ENCODE measurements around the gene PI4K2B. TPM values are rescaled to one million over a fixed set of nuclear protein-coding genes. Genes with fewer than 3 reads are reported as not detected.

PI4K2B gene
- total and polyA plus RNA-seq, 2 experiments from 2014 or later, result 6.7 to 21.4 TPM

DNA sequence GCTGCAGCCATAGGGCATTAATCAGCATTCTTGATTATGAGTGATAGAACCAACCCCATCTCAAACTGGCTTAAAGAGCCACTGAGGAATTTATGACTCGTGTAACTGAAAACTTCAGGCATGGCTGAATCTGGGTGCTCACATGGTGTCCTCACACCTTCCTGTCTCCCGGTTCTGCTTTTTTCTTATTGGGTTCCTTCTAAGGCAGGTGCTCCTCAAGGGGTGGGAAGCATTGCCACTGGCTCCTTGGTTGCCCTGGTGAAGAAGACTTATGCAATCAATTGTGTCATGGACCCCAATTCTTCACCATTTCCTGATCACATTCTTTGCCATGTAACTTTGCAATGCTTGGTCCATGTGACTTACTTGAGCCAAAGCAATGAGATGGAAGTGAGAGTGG lies 74.5 kb downstream of the PI4K2B start:
- Mint-ChIP-seq H3K36me3 (ENCODE audit: low read depth) (no peaks in the 10 kb centered on the region), H3K4me1 (no peaks in the 10 kb centered on the region; the same call in 2 of the 3 replicates), H3K4me3 (no peak overlapping the region), H3K9me3 (peaks cover 4% of the 10 kb centered on the region; the same call in 2 of the 3 replicates), H3K27me3 (ENCODE audit: insufficient read depth, low read depth, poor library complexity) (no peaks in the 10 kb centered on the region), H3K27ac (no peak overlapping the region)
- no peak overlapping the region for H3K4me3 ChIP-seq
- peaks cover 7% of the 10 kb centered on the region; the same call in 1 of the 2 replicates for H3K9me2 ChIP-seq (ENCODE audit: insufficient read depth)
- no peaks in the 10 kb centered on the region for H3K4me1 ChIP-seq (ENCODE audit: insufficient read depth)
- no peak overlapping the region for H3K4me2 ChIP-seq
- no peak overlapping the region for H3K27ac ChIP-seq (ENCODE audit: low read depth)
- no peaks in the 10 kb centered on the region for H3K79me2 ChIP-seq (replicated peaks; ENCODE audit: insufficient read depth)
- DNase-seq (ENCODE audit: low spot score) (no peak), ATAC-seq (no peak)
- H4K20me1 ChIP-seq (replicated peaks; ENCODE audit: insufficient read depth), result no peaks in the 10 kb centered on the region
- no peaks in the 10 kb centered on the region for H3F3A ChIP-seq (replicated peaks; ENCODE audit: low read depth)
- 0 out of 2 replicates have a peak overlapping the region, but pooled peaks have one; percentile 43 for H2AFZ ChIP-seq
- H3K36me3 ChIP-seq (ENCODE audit: insufficient read depth), result no peaks in the 10 kb centered on the region
- no peak for TF ChIP-seq NANOG (IDR thresholded peaks at IDR 0.05; ENCODE audit: borderline replicate concordance)
- no peak for TF ChIP-seq ZNF331 (CRISPR knock-in tag; IDR thresholded peaks at IDR 0.05; ENCODE audit: low read depth)
- TF ChIP-seq, protein P1, sequence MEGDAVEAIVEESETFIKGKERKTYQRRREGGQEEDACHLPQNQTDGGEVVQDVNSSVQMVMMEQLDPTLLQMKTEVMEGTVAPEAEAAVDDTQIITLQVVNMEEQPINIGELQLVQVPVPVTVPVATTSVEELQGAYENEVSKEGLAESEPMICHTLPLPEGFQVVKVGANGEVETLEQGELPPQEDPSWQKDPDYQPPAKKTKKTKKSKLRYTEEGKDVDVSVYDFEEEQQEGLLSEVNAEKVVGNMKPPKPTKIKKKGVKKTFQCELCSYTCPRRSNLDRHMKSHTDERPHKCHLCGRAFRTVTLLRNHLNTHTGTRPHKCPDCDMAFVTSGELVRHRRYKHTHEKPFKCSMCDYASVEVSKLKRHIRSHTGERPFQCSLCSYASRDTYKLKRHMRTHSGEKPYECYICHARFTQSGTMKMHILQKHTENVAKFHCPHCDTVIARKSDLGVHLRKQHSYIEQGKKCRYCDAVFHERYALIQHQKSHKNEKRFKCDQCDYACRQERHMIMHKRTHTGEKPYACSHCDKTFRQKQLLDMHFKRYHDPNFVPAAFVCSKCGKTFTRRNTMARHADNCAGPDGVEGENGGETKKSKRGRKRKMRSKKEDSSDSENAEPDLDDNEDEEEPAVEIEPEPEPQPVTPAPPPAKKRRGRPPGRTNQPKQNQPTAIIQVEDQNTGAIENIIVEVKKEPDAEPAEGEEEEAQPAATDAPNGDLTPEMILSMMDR (conservative IDR thresholded peaks at IDR 0.05; ENCODE audit: low read depth in 2 of 2), result no peak
- no peak for TF ChIP-seq EZH2 (IDR thresholded peaks at IDR 0.05; ENCODE audit: low read depth, unreplicated experiment)
- TF ChIP-seq EZH2phosphoT487 (IDR thresholded peaks at IDR 0.05; ENCODE audit: unreplicated experiment), result no peak
- no peaks in the 10 kb centered on the region for H3K27me3 ChIP-seq (ENCODE audit: insufficient read depth)

DNA sequence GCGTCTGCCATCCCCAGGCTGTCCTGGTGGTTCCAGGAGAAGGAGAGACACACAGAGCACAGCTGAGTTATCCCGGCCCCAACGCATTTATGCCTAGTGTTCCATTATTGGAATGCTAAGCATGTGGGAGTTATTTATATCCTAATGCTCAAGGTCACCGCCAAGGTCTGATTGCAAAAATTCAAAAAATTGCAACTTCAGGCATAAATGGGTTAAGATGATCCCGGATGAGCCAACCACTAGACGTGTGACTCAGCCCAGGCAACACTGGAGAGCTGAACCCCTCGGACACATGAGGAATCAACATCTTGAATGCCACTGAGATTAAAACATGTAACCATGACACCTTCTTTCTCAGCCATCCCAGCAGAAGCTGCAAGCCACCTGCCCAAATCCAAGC lies 74.9 kb downstream of the PI4K2B start:
- no peaks in the 10 kb centered on the region for H3F3A ChIP-seq (replicated peaks; ENCODE audit: low read depth)
- no peak overlapping the region for H3K4me2 ChIP-seq
- no peaks in the 10 kb centered on the region for H3K36me3 Mint-ChIP-seq (ENCODE audit: low read depth)
- H3K27me3 Mint-ChIP-seq (ENCODE audit: insufficient read depth, low read depth, poor library complexity), result no peaks in the 10 kb centered on the region
- peaks cover 4% of the 10 kb centered on the region; the same call in 2 of the 3 replicates for H3K4me1 Mint-ChIP-seq
- H4K20me1 ChIP-seq (replicated peaks; ENCODE audit: insufficient read depth), result no peaks in the 10 kb centered on the region
- H3K27me3 ChIP-seq (ENCODE audit: insufficient read depth), result no peaks in the 10 kb centered on the region
- H3K27ac Mint-ChIP-seq, result no peak overlapping the region
- H3K79me2 ChIP-seq (replicated peaks; ENCODE audit: insufficient read depth), result no peaks in the 10 kb centered on the region
- no peak overlapping the region for H2AFZ ChIP-seq
- H3K4me1 ChIP-seq (ENCODE audit: insufficient read depth), result no peaks in the 10 kb centered on the region
- peaks cover 7% of the 10 kb centered on the region; the same call in 1 of the 2 replicates for H3K9me2 ChIP-seq (ENCODE audit: insufficient read depth)
- no peaks in the 10 kb centered on the region for H3K36me3 ChIP-seq (ENCODE audit: insufficient read depth)
- peaks cover 4% of the 10 kb centered on the region; the same call in 2 of the 3 replicates for H3K9me3 Mint-ChIP-seq
- H3K27ac ChIP-seq (ENCODE audit: low read depth), result no peak overlapping the region
- no peak overlapping the region for H3K4me3 Mint-ChIP-seq
- DNase-seq (ENCODE audit: low spot score) (no peak), ATAC-seq (no peak)
- H3K4me3 ChIP-seq, result no peak overlapping the region
- no peak for TF ChIP-seq ZNF114 (CRISPR knock-in tag; IDR thresholded peaks at IDR 0.05)
- TF ChIP-seq, protein P1 (conservative IDR thresholded peaks at IDR 0.05; ENCODE audit: low read depth in 2 of 2), result no peak
- no peak for TF ChIP-seq POLR2AphosphoS5 (IDR thresholded peaks at IDR 0.05; ENCODE audit: low read depth)
- TF ChIP-seq STAT1 (IDR thresholded peaks at IDR 0.05; ENCODE audit: unreplicated experiment), result no peak
- TF ChIP-seq, protein P2, sequence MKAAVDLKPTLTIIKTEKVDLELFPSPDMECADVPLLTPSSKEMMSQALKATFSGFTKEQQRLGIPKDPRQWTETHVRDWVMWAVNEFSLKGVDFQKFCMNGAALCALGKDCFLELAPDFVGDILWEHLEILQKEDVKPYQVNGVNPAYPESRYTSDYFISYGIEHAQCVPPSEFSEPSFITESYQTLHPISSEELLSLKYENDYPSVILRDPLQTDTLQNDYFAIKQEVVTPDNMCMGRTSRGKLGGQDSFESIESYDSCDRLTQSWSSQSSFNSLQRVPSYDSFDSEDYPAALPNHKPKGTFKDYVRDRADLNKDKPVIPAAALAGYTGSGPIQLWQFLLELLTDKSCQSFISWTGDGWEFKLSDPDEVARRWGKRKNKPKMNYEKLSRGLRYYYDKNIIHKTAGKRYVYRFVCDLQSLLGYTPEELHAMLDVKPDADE (IDR thresholded peaks at IDR 0.05), result no peak
- no peak for TF ChIP-seq EZH2 (IDR thresholded peaks at IDR 0.05; ENCODE audit: low read depth, unreplicated experiment)
- TF ChIP-seq CREB1 (CRISPR knock-in tag; IDR thresholded peaks at IDR 0.05; ENCODE audit: low read depth), result no peak
- no peak for TF ChIP-seq JUNB (IDR thresholded peaks at IDR 0.05; ENCODE audit: unreplicated experiment)
- TF ChIP-seq, protein P3, sequence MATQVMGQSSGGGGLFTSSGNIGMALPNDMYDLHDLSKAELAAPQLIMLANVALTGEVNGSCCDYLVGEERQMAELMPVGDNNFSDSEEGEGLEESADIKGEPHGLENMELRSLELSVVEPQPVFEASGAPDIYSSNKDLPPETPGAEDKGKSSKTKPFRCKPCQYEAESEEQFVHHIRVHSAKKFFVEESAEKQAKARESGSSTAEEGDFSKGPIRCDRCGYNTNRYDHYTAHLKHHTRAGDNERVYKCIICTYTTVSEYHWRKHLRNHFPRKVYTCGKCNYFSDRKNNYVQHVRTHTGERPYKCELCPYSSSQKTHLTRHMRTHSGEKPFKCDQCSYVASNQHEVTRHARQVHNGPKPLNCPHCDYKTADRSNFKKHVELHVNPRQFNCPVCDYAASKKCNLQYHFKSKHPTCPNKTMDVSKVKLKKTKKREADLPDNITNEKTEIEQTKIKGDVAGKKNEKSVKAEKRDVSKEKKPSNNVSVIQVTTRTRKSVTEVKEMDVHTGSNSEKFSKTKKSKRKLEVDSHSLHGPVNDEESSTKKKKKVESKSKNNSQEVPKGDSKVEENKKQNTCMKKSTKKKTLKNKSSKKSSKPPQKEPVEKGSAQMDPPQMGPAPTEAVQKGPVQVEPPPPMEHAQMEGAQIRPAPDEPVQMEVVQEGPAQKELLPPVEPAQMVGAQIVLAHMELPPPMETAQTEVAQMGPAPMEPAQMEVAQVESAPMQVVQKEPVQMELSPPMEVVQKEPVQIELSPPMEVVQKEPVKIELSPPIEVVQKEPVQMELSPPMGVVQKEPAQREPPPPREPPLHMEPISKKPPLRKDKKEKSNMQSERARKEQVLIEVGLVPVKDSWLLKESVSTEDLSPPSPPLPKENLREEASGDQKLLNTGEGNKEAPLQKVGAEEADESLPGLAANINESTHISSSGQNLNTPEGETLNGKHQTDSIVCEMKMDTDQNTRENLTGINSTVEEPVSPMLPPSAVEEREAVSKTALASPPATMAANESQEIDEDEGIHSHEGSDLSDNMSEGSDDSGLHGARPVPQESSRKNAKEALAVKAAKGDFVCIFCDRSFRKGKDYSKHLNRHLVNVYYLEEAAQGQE (IDR thresholded peaks at IDR 0.05; ENCODE audit: unreplicated experiment), result no peak
- no peak for TF ChIP-seq NANOG (IDR thresholded peaks at IDR 0.05; ENCODE audit: borderline replicate concordance)
- no peak for TF ChIP-seq ZNF331 (CRISPR knock-in tag; IDR thresholded peaks at IDR 0.05; ENCODE audit: low read depth)
